Heart right ventricle (tissue), 16 donors: ENCODE results near the gene MRTFA. TPM values are rescaled to one million over a fixed set of nuclear protein-coding genes. Genes with fewer than 3 reads are reported as not detected.
A peak's percentile ranks its signal among the peaks of the same experiment; 100 is the strongest.

ENCODE experiments used
- ATAC-seq, 8 donors: fragments of 200-7000 bp; cut with Tn5 transposase; one replicate each; pipeline ENCODE4 v1.9.1; 2020; ENCODE audit warnings: mild to moderate bottlenecking in 8 of 8, moderate library complexity in 8 of 8, moderate number of reproducible peaks in 1 of 8
- DNase-seq, 2 donors: peaks; one replicate each; pipeline ENCODE4 v3.0.0-alpha.2; 2020
- H3K27ac ChIP-seq, 10 donors: fragments of 200-600 bp; sonication (generic) in 2 of 10; one replicate each; pipeline versions ENCODE4 v1.5.0 to v1.8.0; 2020 to 2022; ENCODE audit warnings: mild to moderate bottlenecking in 3 of 10
- H3K27me3 ChIP-seq, 7 donors: fragments of 200-600 bp; one replicate each; pipeline ENCODE4 v1.8.0; 2021 to 2022; ENCODE audit warnings: mild to moderate bottlenecking in 2 of 7
- H3K36me3 ChIP-seq, 9 donors: fragments of 200-600 bp; sonication (generic) in 1 of 9; one replicate each; pipeline versions ENCODE4 v1.5.0 to v1.8.0; 2020 to 2022; ENCODE audit warnings: mild to moderate bottlenecking in 2 of 9
- H3K4me1 ChIP-seq, 9 donors: fragments of 200-600 bp; sonication (generic) in 1 of 9; one replicate each; pipeline versions ENCODE4 v1.5.0 to v1.8.0; 2020 to 2022; ENCODE audit warnings: mild to moderate bottlenecking in 4 of 9
- H3K4me3 ChIP-seq, 10 donors: fragments of 200-600 bp; sonication (generic) in 2 of 10; one replicate each; pipeline versions ENCODE4 v1.5.0 to v1.8.0; 2020 to 2022; ENCODE audit warnings: mild to moderate bottlenecking in 7 of 10, moderate library complexity in 2 of 10
- H3K9me3 ChIP-seq, 11 donors: fragments of 200-600 bp in 10 of 11; sonication (generic) in 2 of 11; one replicate each; pipeline versions ENCODE4 v1.5.0 to v1.8.0; 2013 to 2022; ENCODE audit warnings: mild to moderate bottlenecking in 2 of 11, control low read depth in 1 of 11, moderate library complexity in 1 of 11
- CTCF ChIP-seq, 9 donors: fragments of 200-600 bp; sonication (generic) in 2 of 9; IDR thresholded peaks; one replicate each; pipeline versions ENCODE4 v1.5.0 to v1.8.0; 2021 to 2022; ENCODE audit warnings: antibody characterized with exemption in 9 of 9, mild to moderate bottlenecking in 5 of 9, moderate library complexity in 1 of 9
- WGBS, 2 donors: extraction: QIAGEN DNeasy Blood & Tissue Kit; methylation state at CpG; one replicate each; pipeline ENCODE4 v1.1.7; 2013; ENCODE audit warnings: inconsistent platforms in 1 of 2; 5-methylcytosine and 5-hydroxymethylcytosine counted together
- intact Hi-C, 10 donors: fragments of 100-400 bp; cut with DNase I; formaldehyde crosslinking; loops; one replicate each; pipeline versions ENCODE4 v1.11.1 to v1.14.2; 2022
- polyA plus RNA-seq, 2 donors: library from polyadenylated mRNA; stranded (reverse); fragments of 200-250 nt; gene quantifications; one replicate each; pipeline ENCODE4 v1.2.3, GENCODE V29; 2013
- total RNA-seq, 10 donors: library from RNA; stranded (reverse); fragmentation: NEBNext Ultra II Directional in 3 of 10; extraction: Animal tissue kit (Norgen Biotek cat#: 25700) in 3 of 10; gene quantifications; one replicate each; pipeline versions ENCODE4 v1.2.1 to v1.2.4, GENCODE V29; 2021 to 2023
- donor health status: Arrhythmogenic right ventricular cardiomyopathy.
- donor health status: ischemic (EF 13 %, LVEDD 7.1; RV severe dilation, severe dysfunction).
- donor health status: healthy with polysubstance abuse.
- donor health status: DM: no; HTN: yes; CAD: no.
- donor health status: DM: no; HTN: no; CAD: no.
- donor health status: ischemic (EF 25% LVEDD 6.9; RV normal size, moderate dysfunction).
- donor health status: ischemic (EF 25% LVEDD 5.7; RV mildly dilated, moderate dysfunction).
- donor health status: healthy.
- donor health status: DM: yes; HTN: yes; CAD: no.
- donor health status: Ischemic cardiomyopathy.
- donor health status: ischemic (EF 35%, LVEDD 5.7; RV mildly dilated, moderate dysfunction).
- donor health status: nonischemic (EF 11% LVEDD 7.7; RV severe dilation, severe dysfunction).
- donor health status: DM: yes; HTN: yes; CAD: no.
- donor health status: PGD.
- donor health status: ischemic (EF 29% LVEDD 5.4; RV normal size, mild dysfunction).
- donor health status: nonischemic (EF 23%, LVEDD 6.1; RV moderate dilation, normal function).

The MRTFA gene
- total and polyA plus RNA-seq, 12 donors, result 13.2 to 30.9 (median 18.9) TPM

- peaks cover 4 to 38% (median 20%) of the 10 kb centered on the region in 9 donors for H3K4me1 ChIP-seq
- no peak for DNase-seq
- no peaks in the 10 kb centered on the region for H3K36me3 ChIP-seq
- no peaks in the 10 kb centered on the region for H3K27me3 ChIP-seq
- no peak for ATAC-seq
- no peak overlapping the region for H3K4me3 ChIP-seq
- peak overlapping the region in 3 of 10 donors; percentile 61 to 81 (median 79) for H3K27ac ChIP-seq
- no peak for TF ChIP-seq CTCF (IDR thresholded peaks at IDR 0.05)
- intact Hi-C loops, result no loop called here
- WGBS, 2 donors, result 94 to 99% methylated on average over 7 of the region's 7 CpGs
- peaks cover 0 to 10% (median 0%) of the 10 kb centered on the region in 11 donors for H3K9me3 ChIP-seq
Observed at GRCh38 chr22:40671796-40672360, 35.4 kb upstream of the MRTFA start.

- no peak for ATAC-seq
- Histone ChIP-seq H3K27me3 (no peaks in the 10 kb centered on the region), H3K27ac (no peak overlapping the region), H3K9me3 (peaks cover 0 to 10% (median 0%) of the 10 kb centered on the region in 11 donors), H3K36me3 (no peaks in the 10 kb centered on the region), H3K4me3 (no peak overlapping the region), H3K4me1 (peaks cover 7 to 43% (median 25%) of the 10 kb centered on the region in 9 donors)
- DNase-seq, result no peak
- WGBS, 2 donors, result 96 to 99% methylated on average over 13 of the region's 13 CpGs
- TF ChIP-seq CTCF (IDR thresholded peaks at IDR 0.05), result no peak
- intact Hi-C loops, result no loop called here
Observed at GRCh38 chr22:40671369-40671768, 34.9 kb upstream of the MRTFA start.

GRCh38 chr22:40670058-40670457 is 33.5 kb upstream of the MRTFA start:
- intact Hi-C loops, result no loop called here
- Histone ChIP-seq H3K27ac (peak overlapping the region in 2 of 10 donors; percentile 87 to 88), H3K4me3 (no peak overlapping the region), H3K4me1 (peaks cover 9 to 56% (median 38%) of the 10 kb centered on the region in 9 donors), H3K27me3 (no peaks in the 10 kb centered on the region), H3K9me3 (peaks cover 0 to 10% (median 0%) of the 10 kb centered on the region in 11 donors), H3K36me3 (no peaks in the 10 kb centered on the region)
- ATAC-seq, result no peak
- no peak for TF ChIP-seq CTCF (IDR thresholded peaks at IDR 0.05)
- no peak for DNase-seq
- 71 to 72% methylated on average over 2 of the region's 2 CpGs for WGBS, 2 donors

- H3K36me3 ChIP-seq, result no peaks in the 10 kb centered on the region
- intact Hi-C loops, result loop anchor here in 1 of 10 donors (5.0 kb wide), 1 partner anchor 148 kb away; the partner anchor contains the start of gene SLC25A17
- DNase-seq (no peak), ATAC-seq (peak in 3 of 8 donors; percentile 17 to 25 (median 22))
- H3K4me1 ChIP-seq, result peaks cover 9 to 62% (median 43%) of the 10 kb centered on the region in 9 donors
- H3K4me3 ChIP-seq, result no peak overlapping the region
- WGBS, 2 donors, result 67 to 71% methylated on average over 9 to 11 of the region's 11 CpGs
- no peaks in the 10 kb centered on the region for H3K27me3 ChIP-seq
- no peak for TF ChIP-seq CTCF (IDR thresholded peaks at IDR 0.05)
- peak overlapping the region in 9 of 10 donors; percentile 4 to 88 (median 31) for H3K27ac ChIP-seq
- peaks cover 0 to 10% (median 0%) of the 10 kb centered on the region in 11 donors for H3K9me3 ChIP-seq
Observed at GRCh38 chr22:40668611-40669411, 32.3 kb upstream of the MRTFA start.
